Measurements from ENCODE around the gene GOLGA6L24. TPM values are rescaled to one million over a fixed set of nuclear protein-coding genes. Genes with fewer than 3 reads are reported as not detected.
"Not testable (repeated sequence)": the region's sequence is repeated elsewhere in the genome, so short reads cannot be mapped to it uniquely, and the experiment has no call there.

The GOLGA6L24 gene
- total RNA-seq, result not detected

- H3K27me3 ChIP-seq; intact Hi-C loops (cut with DNase I; ENCODE audit: low total_unique reads); H3K4me3 ChIP-seq; H3K36me3 ChIP-seq; H3K27ac ChIP-seq; DNase-seq; H3K9me3 ChIP-seq; H3K4me1 ChIP-seq: not testable (repeated sequence)
Measured at GRCh38 chr15:28357984-28358383, at the start of gene GOLGA6L24. Gene GOLGA6L24 (minus strand): TSS chr15:28358084. CDS start chr15:28358023, 61 bp downstream.

- H3K27ac ChIP-seq; H3K27me3 ChIP-seq; H3K4me1 ChIP-seq; H3K9me3 ChIP-seq; intact Hi-C loops (cut with DNase I; ENCODE audit: low total_unique reads); DNase-seq; H3K4me3 ChIP-seq; H3K36me3 ChIP-seq: not testable (repeated sequence)
Measured at GRCh38 chr15:28402774-28403435, 45.0 kb upstream of the GOLGA6L24 start.

GRCh38 chr15:28396022-28396421 is 38.1 kb upstream of the GOLGA6L24 start:
- DNase-seq; H3K36me3 ChIP-seq; H3K27me3 ChIP-seq; H3K4me3 ChIP-seq; H3K27ac ChIP-seq; H3K4me1 ChIP-seq; H3K9me3 ChIP-seq; intact Hi-C loops (cut with DNase I; ENCODE audit: low total_unique reads): not testable (repeated sequence)

- H3K27me3 ChIP-seq; H3K9me3 ChIP-seq; DNase-seq; H3K4me3 ChIP-seq; H3K27ac ChIP-seq; intact Hi-C loops (cut with DNase I; ENCODE audit: low total_unique reads); H3K4me1 ChIP-seq; H3K36me3 ChIP-seq: not testable (repeated sequence)
Measured at GRCh38 chr15:28380053-28380452, 22.2 kb upstream of the GOLGA6L24 start.

DNA sequence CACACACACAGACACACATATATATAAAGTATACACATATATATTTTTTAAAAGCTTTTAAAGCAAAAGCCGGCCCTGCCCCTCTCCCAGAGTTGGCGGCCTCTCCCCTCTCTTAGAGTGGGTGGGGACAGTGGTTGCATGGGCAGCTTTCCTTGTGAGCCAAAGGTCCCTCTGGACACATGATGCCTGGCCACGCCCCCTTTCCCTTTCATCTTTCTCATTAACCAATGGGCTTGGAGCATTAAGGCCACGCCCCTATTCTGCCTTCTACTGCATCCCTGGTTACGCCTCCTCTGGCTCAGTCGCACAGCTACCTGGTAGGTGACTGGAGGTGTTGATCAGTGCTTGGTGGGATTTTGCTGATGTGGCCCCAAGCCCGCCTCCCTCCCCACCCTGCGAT is 20.5 kb upstream of the GOLGA6L24 start, which contains the start of gene GOLGA8F:
TSS of gene GOLGA8F (plus strand) at position 301 of the 400 bp plus-strand sequence. CDS start at position 399, 98 bp downstream.
- H3K9me3 ChIP-seq; H3K4me3 ChIP-seq; H3K27ac ChIP-seq; DNase-seq; H3K4me1 ChIP-seq; H3K36me3 ChIP-seq; H3K27me3 ChIP-seq; intact Hi-C loops (cut with DNase I; ENCODE audit: low total_unique reads): not testable (repeated sequence)

GRCh38 chr15:28365502-28365901 is 7.6 kb upstream of the GOLGA6L24 start:
- H3K27me3 ChIP-seq; H3K4me1 ChIP-seq; H3K4me3 ChIP-seq; intact Hi-C loops (cut with DNase I; ENCODE audit: low total_unique reads); H3K9me3 ChIP-seq; DNase-seq; H3K27ac ChIP-seq; H3K36me3 ChIP-seq: not testable (repeated sequence)

DNA sequence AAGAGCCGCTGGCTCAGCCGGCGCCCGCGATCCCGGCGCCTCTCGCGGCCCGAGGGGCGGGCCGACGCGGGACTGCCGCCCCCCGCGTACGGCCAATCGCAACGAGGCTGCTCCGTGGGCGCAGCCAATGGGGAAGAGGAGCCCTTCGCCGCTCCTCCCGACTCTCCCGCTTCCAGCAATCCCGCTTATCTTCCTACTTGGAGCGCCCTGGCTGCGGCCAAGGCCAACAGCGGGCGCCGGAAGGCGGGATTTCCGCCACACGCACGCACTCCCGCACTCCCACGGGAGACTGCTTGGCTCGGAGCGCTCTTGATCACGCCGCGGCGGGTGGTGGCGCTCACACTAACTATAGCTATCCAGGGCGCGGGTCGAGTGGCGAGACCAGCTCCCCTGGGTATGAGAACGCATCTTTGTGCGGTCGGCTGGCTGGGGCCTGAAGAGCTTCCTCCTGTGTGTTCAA is 35.7 kb downstream of the GOLGA6L24 start, which contains the start of gene HERC2:
TSS of gene HERC2 (minus strand) at position 51 of the 460 bp plus-strand sequence. CDS start 746 bp downstream, outside the sequence.
- H3K27ac ChIP-seq; H3K36me3 ChIP-seq; H3K27me3 ChIP-seq; DNase-seq; H3K9me3 ChIP-seq; H3K4me1 ChIP-seq; intact Hi-C loops (cut with DNase I; ENCODE audit: low total_unique reads): not testable (repeated sequence)
- H3K4me3 ChIP-seq, result peak within 1 kb of the TSS; percentile 33 to 36

- DNase-seq; intact Hi-C loops (cut with DNase I; ENCODE audit: low total_unique reads); H3K4me1 ChIP-seq; H3K36me3 ChIP-seq; H3K9me3 ChIP-seq; H3K27ac ChIP-seq; H3K27me3 ChIP-seq: not testable (repeated sequence)
- H3K4me3 ChIP-seq, result peak overlapping the region; percentile 33 to 36
Measured at GRCh38 chr15:28321358-28322078, 36.4 kb downstream of the GOLGA6L24 start.

GRCh38 chr15:28319725-28320124 is 38.2 kb downstream of the GOLGA6L24 start:
- DNase-seq; H3K9me3 ChIP-seq; H3K4me1 ChIP-seq; H3K4me3 ChIP-seq; H3K36me3 ChIP-seq; H3K27me3 ChIP-seq; intact Hi-C loops (cut with DNase I; ENCODE audit: low total_unique reads); H3K27ac ChIP-seq: not testable (repeated sequence)

GRCh38 chr15:28318828-28319227 is 39.1 kb downstream of the GOLGA6L24 start:
- H3K27ac ChIP-seq; H3K36me3 ChIP-seq; DNase-seq; H3K4me1 ChIP-seq; H3K27me3 ChIP-seq; intact Hi-C loops (cut with DNase I; ENCODE audit: low total_unique reads); H3K9me3 ChIP-seq; H3K4me3 ChIP-seq: not testable (repeated sequence)

GRCh38 chr15:28318122-28318521 is 39.8 kb downstream of the GOLGA6L24 start:
- intact Hi-C loops (cut with DNase I; ENCODE audit: low total_unique reads); H3K9me3 ChIP-seq; H3K4me1 ChIP-seq; H3K36me3 ChIP-seq; H3K27ac ChIP-seq; H3K4me3 ChIP-seq; DNase-seq; H3K27me3 ChIP-seq: not testable (repeated sequence)

GRCh38 chr15:28316958-28317357 is 40.9 kb downstream of the GOLGA6L24 start:
- intact Hi-C loops (cut with DNase I; ENCODE audit: low total_unique reads); H3K4me3 ChIP-seq; DNase-seq; H3K27me3 ChIP-seq; H3K36me3 ChIP-seq; H3K27ac ChIP-seq; H3K9me3 ChIP-seq; H3K4me1 ChIP-seq: not testable (repeated sequence)

GRCh38 chr15:28310454-28310853 is 47.4 kb downstream of the GOLGA6L24 start:
- H3K9me3 ChIP-seq; H3K4me3 ChIP-seq; H3K36me3 ChIP-seq; H3K27me3 ChIP-seq; H3K27ac ChIP-seq; intact Hi-C loops (cut with DNase I; ENCODE audit: low total_unique reads); H3K4me1 ChIP-seq; DNase-seq: not testable (repeated sequence)
